GM23248 (cell line): Measurements from ENCODE around the gene GCHFR.

Experiments
- EZH2 ChIP-seq: fragments of 200-600 bp; sonication (generic); IDR thresholded peaks from 2 replicates; pipeline ENCODE4 v1.6.1; 2018; ENCODE audit warnings: antibody characterized with exemption, mild to moderate bottlenecking; ENCODE audit not compliant: insufficient read depth, poor library complexity, severe bottlenecking
- EZH2phosphoT487 ChIP-seq: fragments of 200-600 bp; sonication (generic); IDR thresholded peaks from 2 replicates; pipeline ENCODE4 v1.6.1; 2018; ENCODE audit warnings: antibody characterized with exemption, moderate library complexity, mild to moderate bottlenecking, low read depth; ENCODE audit not compliant: insufficient read depth

GRCh38 chr15:40762919-40763800 lies 708 bp upstream of the GCHFR start:
- no peak for TF ChIP-seq EZH2phosphoT487
- no peak for TF ChIP-seq EZH2
